Testis (tissue), 3 donors: ENCODE results near the gene CTBP1. TPM values are rescaled to one million over a fixed set of nuclear protein-coding genes. Genes with fewer than 3 reads are reported as not detected.

Experiments used
- DNase-seq: peaks from one replicate; pipeline ENCODE4 v3.0.0-alpha.2; 2019
- H3K27ac ChIP-seq, 2 donors: fragments of 200-600 bp; sonication (generic); one replicate each; pipeline ENCODE4 v1.5.1; 2019
- H3K27me3 ChIP-seq: fragments of 200-600 bp; sonication (generic); one replicate; pipeline ENCODE4 v1.5.1; 2019
- H3K36me3 ChIP-seq: fragments of 200-600 bp; sonication (generic); one replicate; pipeline ENCODE4 v1.5.1; 2017; ENCODE audit warnings: low read depth; ENCODE audit errors: missing control alignments
- H3K4me1 ChIP-seq: fragments of 200-600 bp; sonication (generic); one replicate; pipeline ENCODE4 v1.5.1; 2019
- H3K4me3 ChIP-seq, 2 donors: fragments of 200-600 bp; sonication (generic); one replicate each; pipeline ENCODE4 v1.5.1; 2017 to 2019
- H3K9me3 ChIP-seq: fragments of 200-600 bp; sonication (generic); one replicate; pipeline ENCODE4 v1.5.1; 2017
- POLR2A ChIP-seq: fragments of 450-650 bp; IDR thresholded peaks from one replicate; pipeline ENCODE4 v1.6.1; 2017; ENCODE audit warnings: antibody characterized with exemption, mild to moderate bottlenecking, moderate library complexity
- WGBS, 2 donors: methylation state at CpG; one replicate each; pipeline ENCODE4 v1.1.5; 2018; 5-methylcytosine and 5-hydroxymethylcytosine counted together
- intact Hi-C: fragments of 100-400 bp; cut with DNase I; formaldehyde crosslinking; loops from one replicate; pipeline ENCODE4 v1.15.1; 2023; ENCODE audit warnings: low total_unique reads
- polyA plus RNA-seq: library from polyadenylated mRNA; stranded (reverse); fragments of 350-450 nt; fragmentation: Illumina TruSeq; extraction: RNeasy Lipid Tissue Mini Kit (QIAGEN cat#74804); gene quantifications from one replicate; pipeline ENCODE4 v1.2.3, GENCODE V29; 2014; ENCODE audit warnings: low read depth, low replicate concordance; ENCODE audit not compliant: insufficient read depth
- total RNA-seq, 2 donors: library from RNA; depleted of rRNA; stranded (reverse); fragments of >200 nt; gene quantifications; one replicate each; pipeline ENCODE4 v1.2.3, GENCODE V29; 2016
- TF ChIP-seq, protein P1 (sequence below), 3 experiments: fragments of 450-650 bp in 2 of 3; fragments of 200-600 bp in 1 of 3; sonication (generic) in 1 of 3; IDR thresholded peaks; one replicate each; pipeline ENCODE4 v1.5.1; 2016 to 2019; ENCODE audit warnings: antibody characterized with exemption in 3 of 3, mild to moderate bottlenecking in 2 of 3, moderate library complexity in 1 of 3

CTBP1 gene
- total and polyA plus RNA-seq, 3 donors from 2014 or later = 72.6 to 245 (median 240) TPM

DNA sequence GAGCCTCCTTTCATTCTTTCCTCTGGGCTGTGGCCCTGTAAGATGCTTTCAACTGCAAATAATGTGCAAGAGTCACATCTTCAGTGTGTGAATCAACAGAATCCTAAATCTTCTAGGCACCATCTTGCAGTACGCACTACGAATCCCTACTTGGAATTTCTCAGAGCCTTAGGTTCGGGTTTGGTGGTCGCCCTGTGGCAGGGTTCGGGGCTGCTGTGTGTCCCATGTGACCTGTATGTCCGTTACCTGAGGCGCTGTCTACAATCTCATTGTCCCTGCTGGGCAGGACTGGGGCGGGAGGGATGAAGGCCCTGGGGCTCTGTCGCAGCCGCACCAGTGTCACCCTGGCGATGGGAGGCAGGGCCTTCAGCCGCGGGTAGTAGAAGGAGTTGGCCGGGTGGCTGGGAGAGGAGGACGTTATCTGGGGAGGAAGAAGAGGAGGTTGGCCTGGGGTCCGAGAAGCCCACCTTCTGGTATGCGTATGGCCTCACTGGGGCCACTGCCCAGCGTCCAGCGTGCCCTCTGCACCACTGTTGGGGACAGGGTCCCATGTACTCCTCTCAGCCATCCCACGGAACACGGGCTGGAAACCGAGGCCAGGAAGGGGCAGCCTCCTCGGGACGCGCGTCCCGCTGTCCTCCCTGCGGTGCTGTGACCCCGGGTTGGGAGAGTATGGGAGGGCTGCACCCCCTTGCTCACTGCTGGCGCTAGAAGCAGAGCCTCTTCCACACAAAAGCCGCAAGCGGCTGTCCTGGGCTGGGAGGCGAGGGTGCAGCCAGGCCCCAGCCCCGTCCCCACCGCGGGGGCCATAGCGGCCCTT lies 78.6 kb downstream of the CTBP1 start:
- Histone ChIP-seq H3K4me1 (peaks cover 16% of the 10 kb centered on the region), H3K9me3 (no peaks in the 10 kb centered on the region), H3K4me3 (no peak overlapping the region), H3K27ac (no peak overlapping the region), H3K36me3 (no peaks in the 10 kb centered on the region), H3K27me3 (no peaks in the 10 kb centered on the region)
- TF ChIP-seq POLR2A = no peak
- TF ChIP-seq, protein P1, sequence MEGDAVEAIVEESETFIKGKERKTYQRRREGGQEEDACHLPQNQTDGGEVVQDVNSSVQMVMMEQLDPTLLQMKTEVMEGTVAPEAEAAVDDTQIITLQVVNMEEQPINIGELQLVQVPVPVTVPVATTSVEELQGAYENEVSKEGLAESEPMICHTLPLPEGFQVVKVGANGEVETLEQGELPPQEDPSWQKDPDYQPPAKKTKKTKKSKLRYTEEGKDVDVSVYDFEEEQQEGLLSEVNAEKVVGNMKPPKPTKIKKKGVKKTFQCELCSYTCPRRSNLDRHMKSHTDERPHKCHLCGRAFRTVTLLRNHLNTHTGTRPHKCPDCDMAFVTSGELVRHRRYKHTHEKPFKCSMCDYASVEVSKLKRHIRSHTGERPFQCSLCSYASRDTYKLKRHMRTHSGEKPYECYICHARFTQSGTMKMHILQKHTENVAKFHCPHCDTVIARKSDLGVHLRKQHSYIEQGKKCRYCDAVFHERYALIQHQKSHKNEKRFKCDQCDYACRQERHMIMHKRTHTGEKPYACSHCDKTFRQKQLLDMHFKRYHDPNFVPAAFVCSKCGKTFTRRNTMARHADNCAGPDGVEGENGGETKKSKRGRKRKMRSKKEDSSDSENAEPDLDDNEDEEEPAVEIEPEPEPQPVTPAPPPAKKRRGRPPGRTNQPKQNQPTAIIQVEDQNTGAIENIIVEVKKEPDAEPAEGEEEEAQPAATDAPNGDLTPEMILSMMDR (IDR thresholded peaks at IDR 0.05) = no peak
- no peak for DNase-seq
- intact Hi-C loops = no loop called here
- 71 to 91% methylated on average over 7 to 37 of the region's 37 CpGs for WGBS, 2 donors

DNA sequence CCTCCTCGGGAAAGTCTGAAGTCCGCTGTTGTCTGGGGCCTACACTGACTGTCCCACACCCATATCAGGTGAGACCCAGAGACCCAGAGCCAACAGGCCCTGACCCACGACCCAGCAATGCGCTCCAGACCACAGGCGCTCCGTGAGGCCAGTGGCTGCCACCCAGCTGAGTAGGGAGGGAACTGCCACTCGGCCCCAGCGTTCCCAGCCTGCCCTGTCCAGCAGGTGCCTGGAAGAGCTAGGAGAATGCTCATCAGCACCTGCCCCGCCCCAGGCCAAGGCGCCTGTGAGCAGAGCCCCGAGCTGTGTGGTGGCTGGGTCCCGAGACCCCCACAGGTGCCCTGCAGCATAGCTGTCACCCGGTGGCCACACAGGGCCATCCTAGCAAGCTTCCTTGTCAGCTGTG lies 79.2 kb downstream of the CTBP1 start:
- no peak for DNase-seq
- H3K4me1 ChIP-seq = peaks cover 16% of the 10 kb centered on the region
- TF ChIP-seq POLR2A = no peak
- TF ChIP-seq, protein P1 (IDR thresholded peaks at IDR 0.05) = no peak
- intact Hi-C loops = no loop called here
- WGBS, 2 donors = 80 to 84% methylated on average over 1 to 13 of the region's 13 CpGs
- H3K27ac ChIP-seq = no peak overlapping the region
- H3K36me3 ChIP-seq = no peaks in the 10 kb centered on the region
- H3K4me3 ChIP-seq = no peak overlapping the region
- no peaks in the 10 kb centered on the region for H3K27me3 ChIP-seq
- no peaks in the 10 kb centered on the region for H3K9me3 ChIP-seq

DNA sequence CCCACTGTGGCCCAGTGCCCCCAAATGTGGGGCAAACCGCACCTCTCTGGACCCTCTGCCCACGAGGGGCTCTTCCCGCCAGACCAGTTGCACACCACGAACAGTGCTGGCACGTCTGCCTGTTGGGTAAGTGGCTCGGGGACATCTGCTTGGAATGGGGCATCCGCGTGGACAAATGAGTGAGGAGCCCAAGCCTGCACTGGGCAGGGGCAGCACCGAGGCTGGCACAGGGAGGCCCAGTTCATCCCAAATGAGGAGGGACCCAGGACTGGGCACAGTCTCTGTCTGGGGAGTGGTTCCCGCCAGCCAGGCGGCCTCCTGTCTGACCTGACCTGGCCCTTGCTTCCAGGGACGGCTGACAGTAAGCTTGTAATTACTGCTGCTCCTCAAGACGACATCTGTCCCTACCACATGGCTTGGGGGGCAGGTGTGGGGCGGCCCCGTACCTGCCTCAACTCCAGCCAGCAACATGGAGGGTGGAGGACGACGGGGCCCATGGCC lies 79.7 kb downstream of the CTBP1 start:
- Histone ChIP-seq H3K36me3 (no peaks in the 10 kb centered on the region), H3K27me3 (no peaks in the 10 kb centered on the region), H3K4me3 (no peak overlapping the region), H3K27ac (no peak overlapping the region), H3K9me3 (no peaks in the 10 kb centered on the region), H3K4me1 (peaks cover 16% of the 10 kb centered on the region)
- TF ChIP-seq, protein P1 (IDR thresholded peaks at IDR 0.05) = no peak
- no peak for TF ChIP-seq POLR2A
- 93 to 94% methylated on average over 9 to 16 of the region's 17 CpGs for WGBS, 2 donors
- no peak for DNase-seq
- intact Hi-C loops = no loop called here

DNA sequence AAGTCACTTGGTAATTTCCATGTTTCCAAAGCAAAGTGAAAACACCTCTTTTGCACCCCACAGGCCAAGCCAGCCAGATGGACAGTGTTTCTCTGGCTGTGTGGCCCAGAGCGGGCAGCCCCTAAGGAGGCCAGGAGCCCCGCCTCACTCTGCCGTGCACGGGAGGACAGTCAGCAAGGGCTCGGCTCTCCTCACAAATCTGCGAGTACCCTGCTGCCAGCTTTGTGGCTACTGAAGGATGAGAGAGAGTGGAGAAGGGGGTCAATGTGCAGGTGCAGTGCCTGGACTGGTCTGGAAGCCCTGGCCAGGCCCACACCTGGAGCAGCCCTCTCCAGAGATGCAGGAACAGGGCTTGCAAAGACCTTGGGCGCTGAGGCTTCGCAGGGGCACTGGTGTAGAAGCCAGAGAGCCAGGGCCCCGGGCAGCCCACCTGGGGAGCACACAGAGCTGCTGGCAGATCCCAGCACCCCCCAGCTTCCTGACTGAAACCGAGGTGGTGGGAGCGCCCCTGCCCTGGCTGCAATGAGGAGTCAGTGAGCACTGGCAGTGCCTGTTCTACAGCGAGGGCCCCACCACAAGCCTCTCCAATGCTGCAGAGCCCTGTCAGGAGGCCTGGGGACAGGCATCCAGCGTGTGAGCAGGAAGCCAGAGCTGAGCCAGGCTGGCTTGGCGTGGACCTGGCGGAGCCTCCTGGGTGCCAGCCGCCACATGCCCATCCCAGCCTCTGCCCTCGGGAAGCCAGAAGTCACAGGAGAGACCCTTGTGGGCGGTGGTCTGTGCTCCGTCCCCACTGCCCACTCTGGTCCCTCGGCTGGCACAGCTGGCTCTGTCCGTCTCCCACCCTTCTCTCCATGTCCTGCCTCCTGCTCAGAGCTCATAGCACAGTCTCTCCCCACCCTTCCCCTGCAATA lies 80.5 kb downstream of the CTBP1 start:
- intact Hi-C loops = no loop called here
- Histone ChIP-seq H3K9me3 (no peaks in the 10 kb centered on the region), H3K4me3 (no peak overlapping the region), H3K27ac (no peak overlapping the region), H3K27me3 (no peaks in the 10 kb centered on the region), H3K36me3 (no peaks in the 10 kb centered on the region), H3K4me1 (peaks cover 16% of the 10 kb centered on the region)
- DNase-seq = no peak
- TF ChIP-seq POLR2A = no peak
- TF ChIP-seq, protein P1 (IDR thresholded peaks at IDR 0.05) = no peak
- WGBS, 2 donors = 77 to 90% methylated on average over 7 to 21 of the region's 21 CpGs
